C4-2B (cell line): ENCODE data around the gene ZNF614.
"Not testable (repeated sequence)": the region's sequence is repeated elsewhere in the genome, so short reads cannot be mapped to it uniquely, and the experiment has no call there.

ENCODE experiments used
- H3K27ac ChIP-seq: fragments of 450-650 bp; 2 replicates; pipeline ENCODE4 v1.5.1; 2017
- CTCF ChIP-seq: fragments of 450-650 bp; conservative IDR thresholded peaks from 2 replicates; pipeline ENCODE4 v1.5.1; 2017; ENCODE audit warnings: mild to moderate bottlenecking
- ZFX ChIP-seq: fragments of 450-650 bp; IDR thresholded peaks from 2 replicates; pipeline ENCODE4 v1.6.1; 2017

Gene ZNF614

DNA sequence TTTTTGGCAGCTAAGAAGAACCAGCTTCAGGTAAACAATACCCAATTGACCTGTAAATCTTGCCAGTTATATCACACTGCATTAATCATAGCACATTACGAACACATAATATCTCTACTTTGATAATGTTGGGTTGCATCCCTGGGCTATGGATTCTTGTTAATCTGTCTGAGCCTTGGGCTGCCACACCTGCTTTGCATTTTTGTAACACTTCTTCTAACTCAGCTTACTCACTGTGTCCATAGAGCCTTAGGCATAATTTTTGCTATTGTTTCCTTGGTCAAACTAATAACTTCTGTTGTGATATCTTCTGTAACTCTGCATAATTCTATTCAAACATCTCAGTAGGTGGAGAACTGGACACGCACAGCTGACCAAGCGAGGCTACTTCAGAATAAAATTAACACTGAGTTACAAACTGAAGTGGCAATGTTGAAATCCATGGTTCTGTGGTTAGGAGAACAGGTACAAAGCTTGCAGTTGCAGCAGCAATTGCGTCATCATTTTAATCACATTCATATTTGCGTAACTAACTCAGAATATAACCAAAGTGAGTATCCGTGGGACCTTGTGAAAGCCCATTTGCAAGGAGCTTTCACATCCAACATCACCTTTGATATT, 48.0 kb downstream of the ZNF614 start:
- no peak for TF ChIP-seq CTCF
- no peak for TF ChIP-seq ZFX
- H3K27ac ChIP-seq, result no peak overlapping the region

DNA sequence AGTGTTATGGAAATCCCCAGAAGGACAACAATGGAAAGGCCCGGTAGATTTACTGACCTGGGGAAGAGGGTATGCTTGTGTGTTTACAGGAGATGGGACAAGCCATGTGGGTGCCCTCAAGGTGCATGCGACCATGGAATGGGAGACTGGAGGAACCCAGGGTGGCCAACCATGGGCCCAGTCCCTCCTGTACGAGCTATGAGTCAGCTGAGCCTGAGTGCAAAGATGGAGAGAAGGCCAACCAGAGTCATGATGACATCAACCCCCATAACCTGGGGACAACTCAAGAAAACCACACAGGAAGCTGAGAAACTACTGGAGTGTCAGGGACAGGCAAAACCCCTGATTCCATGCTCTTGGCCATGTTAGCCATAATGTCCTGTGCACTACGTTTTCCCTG, 49.3 kb downstream of the ZNF614 start:
- no peak overlapping the region for H3K27ac ChIP-seq

DNA sequence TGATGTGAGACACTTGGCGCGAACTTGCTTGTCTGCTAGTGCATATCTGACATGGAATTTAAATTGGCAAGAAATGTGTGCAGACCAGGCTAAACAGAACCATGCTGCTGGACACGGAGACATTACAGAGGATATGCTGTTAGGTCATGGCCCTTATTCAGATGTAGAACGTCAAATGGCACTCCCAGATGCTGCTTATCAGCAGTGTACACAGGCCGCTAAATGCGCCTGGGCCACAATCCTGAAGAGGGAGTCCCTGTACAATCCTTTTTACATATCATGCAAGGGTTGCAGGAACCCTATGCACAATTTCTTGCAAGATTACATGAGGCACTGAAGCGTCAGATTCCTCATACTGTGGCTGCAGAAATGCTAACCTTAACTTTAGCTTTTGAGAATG, 50.8 kb downstream of the ZNF614 start:
- H3K27ac ChIP-seq, result no peak overlapping the region
- no peak for TF ChIP-seq CTCF
- no peak for TF ChIP-seq ZFX

More for the DNA sequence above, 49.3 kb downstream of the ZNF614 start:
- TF ChIP-seq CTCF, result no peak
- TF ChIP-seq ZFX, result no peak

DNA sequence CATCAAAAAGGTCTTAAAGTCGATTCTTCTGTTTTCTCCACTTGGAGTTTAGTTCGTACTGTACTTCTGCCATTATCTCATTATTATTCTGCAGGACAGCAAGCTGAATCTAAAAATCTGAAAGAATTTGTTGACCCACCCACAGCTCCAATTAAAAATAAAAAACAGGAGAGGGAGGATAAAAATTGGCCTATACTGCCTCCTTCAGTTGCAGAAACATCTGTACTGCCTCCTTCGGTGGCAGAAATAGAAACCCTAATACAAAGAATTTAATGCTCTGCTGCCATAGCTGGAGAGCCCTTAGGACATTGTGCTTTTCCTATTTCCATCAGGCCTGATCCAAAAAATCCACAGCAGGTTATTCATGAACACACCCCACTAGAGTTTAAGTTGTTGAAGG, 51.3 kb downstream of the ZNF614 start:
- H3K27ac ChIP-seq, result no peak overlapping the region
- TF ChIP-seq CTCF (no peak), ZFX (no peak)

DNA sequence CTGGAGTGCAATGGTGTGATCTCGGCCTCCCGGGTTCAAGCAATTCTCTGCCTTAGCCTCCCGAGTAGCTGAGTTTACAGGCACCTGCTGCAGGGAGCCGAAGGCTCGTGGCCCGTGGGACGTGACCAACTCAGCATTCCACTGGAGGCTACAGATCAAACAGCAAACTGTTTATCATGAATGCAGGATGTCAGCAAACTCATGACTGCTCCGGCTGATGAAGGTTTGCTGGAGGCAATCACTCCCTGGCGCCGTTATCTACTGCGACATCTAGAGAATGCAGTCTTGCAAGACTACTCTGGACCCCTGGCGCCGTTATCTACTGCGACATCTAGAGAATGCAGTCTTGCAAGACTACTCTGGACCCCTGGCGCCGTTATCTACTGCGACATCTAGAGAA, 52.4 kb downstream of the ZNF614 start:
- H3K27ac ChIP-seq, result not testable (repeated sequence)

DNA sequence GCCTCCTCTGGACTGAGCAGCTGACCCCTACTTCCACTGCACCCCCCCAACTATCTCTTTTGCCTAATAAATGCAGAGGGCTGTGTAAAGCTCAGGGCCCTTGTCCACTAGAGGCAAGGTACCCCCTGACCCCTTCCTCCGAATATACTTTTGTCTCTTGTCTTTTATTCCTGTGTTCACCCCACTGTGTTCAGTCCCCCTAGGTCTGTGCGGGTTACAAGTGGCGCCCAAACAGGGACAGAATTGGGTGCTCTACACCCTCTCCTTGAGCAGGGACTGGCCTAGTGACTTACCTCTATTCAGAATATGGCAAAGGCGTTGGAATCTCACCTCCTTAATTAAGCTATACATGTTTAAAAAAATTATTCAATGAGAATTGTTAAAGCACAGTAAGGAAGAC, 56.6 kb downstream of the ZNF614 start:
- no peak overlapping the region for H3K27ac ChIP-seq
- no peak for TF ChIP-seq ZFX
- TF ChIP-seq CTCF, result no peak

DNA sequence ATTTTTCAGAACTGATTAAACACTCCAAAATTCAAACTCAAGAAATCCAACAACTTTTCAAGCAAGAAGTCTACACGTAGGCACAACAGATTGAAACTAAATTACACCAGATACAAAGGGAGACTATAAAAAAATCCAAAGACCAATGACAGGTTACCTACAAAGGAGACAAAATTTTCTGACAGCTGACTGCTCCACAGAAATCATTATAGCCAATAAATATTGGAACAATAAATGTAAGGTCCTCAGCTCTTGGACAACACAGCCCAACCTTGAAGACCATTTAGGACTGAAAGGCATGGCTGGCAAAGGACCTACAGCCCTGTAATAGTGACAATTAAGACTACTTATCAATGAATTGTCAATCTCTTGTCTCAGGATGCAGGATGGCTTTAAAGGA, 57.5 kb downstream of the ZNF614 start:
- H3K27ac ChIP-seq, result no peak overlapping the region
- TF ChIP-seq ZFX (no peak), CTCF (no peak)

GRCh38 chr19:51965583-51965982, 62.6 kb downstream of the ZNF614 start:
- no peak for TF ChIP-seq ZFX
- TF ChIP-seq CTCF, result no peak
- H3K27ac ChIP-seq, result no peak overlapping the region
